ENCODE data around the gene SAMD14. TPM values are rescaled to one million over a fixed set of nuclear protein-coding genes. Genes with fewer than 3 reads are reported as not detected.

The SAMD14 gene
- total RNA-seq, 1 experiment from 2014 or later, result 5.9 TPM

GRCh38 chr17:50094753-50095619, 35.0 kb downstream of the SAMD14 start, which contains the start of gene PDK2:
TSS of gene PDK2 (plus strand) at chr17:50095351. CDS start at chr17:50095436, 85 bp downstream.
- Mint-ChIP-seq H3K27ac (peak within 1 kb of the TSS; percentile 41), H3K36me3 (no peaks in the 10 kb centered on the region), H3K9me3 (no peaks in the 10 kb centered on the region), H3K27me3 (ENCODE audit: low read depth) (no peaks in the 10 kb centered on the region), H3K4me1 (peaks cover 6% of the 10 kb centered on the region), H3K4me3 (peak within 1 kb of the TSS; percentile 97)
- CTCF ChIA-PET, result interaction anchor here (0.6 to 5.4 kb wide), 70 partner anchors 9 to 850 kb away, joined by 3 to 118 read pairs (median 6); partner anchors contain the start of genes DLX3, ITGA3, SAMD14 and TMEM92
- POLR2A ChIA-PET, result interaction anchor here (1.0 to 1.7 kb wide), 4 partner anchors 17 to 56 kb away, joined by 3 to 5 read pairs (median 3); no protein-coding TSS in a partner anchor
- DNase-seq (ENCODE audit: low spot score) (peak; percentile 95), ATAC-seq (peak; percentile 93)
- TF ChIP-seq STAT6 (CRISPR knock-in tag; conservative IDR thresholded peaks at IDR 0.05; ENCODE audit: low read depth) (no peak), ZNF232 (CRISPR knock-in tag; IDR thresholded peaks at IDR 0.05) (no peak), CTCF (IDR thresholded peaks at IDR 0.05) (no peak), AFF4 (CRISPR knock-in tag; IDR thresholded peaks at IDR 0.05; ENCODE audit: borderline replicate concordance) (no peak), ZNF532 (CRISPR knock-in tag; IDR thresholded peaks at IDR 0.05; ENCODE audit: borderline replicate concordance) (no peak), ZBTB21 (CRISPR knock-in tag; IDR thresholded peaks at IDR 0.05; ENCODE audit: borderline replicate concordance) (no peak), USF2 (CRISPR knock-in tag; IDR thresholded peaks at IDR 0.05) (peak; percentile 98), TP53 (CRISPR knock-in tag; IDR thresholded peaks at IDR 0.05) (peak; percentile 60; the same call in 1 of the 2 replicates), ZNF671 (CRISPR knock-in tag; IDR thresholded peaks at IDR 0.05) (no peak), ATF1 (CRISPR knock-in tag; IDR thresholded peaks at IDR 0.05) (no peak), RELA (CRISPR knock-in tag; IDR thresholded peaks at IDR 0.05; ENCODE audit: borderline replicate concordance) (no peak), ZNF416 (CRISPR knock-in tag; IDR thresholded peaks at IDR 0.05) (no peak)
- TF ChIP-seq, protein P1, sequence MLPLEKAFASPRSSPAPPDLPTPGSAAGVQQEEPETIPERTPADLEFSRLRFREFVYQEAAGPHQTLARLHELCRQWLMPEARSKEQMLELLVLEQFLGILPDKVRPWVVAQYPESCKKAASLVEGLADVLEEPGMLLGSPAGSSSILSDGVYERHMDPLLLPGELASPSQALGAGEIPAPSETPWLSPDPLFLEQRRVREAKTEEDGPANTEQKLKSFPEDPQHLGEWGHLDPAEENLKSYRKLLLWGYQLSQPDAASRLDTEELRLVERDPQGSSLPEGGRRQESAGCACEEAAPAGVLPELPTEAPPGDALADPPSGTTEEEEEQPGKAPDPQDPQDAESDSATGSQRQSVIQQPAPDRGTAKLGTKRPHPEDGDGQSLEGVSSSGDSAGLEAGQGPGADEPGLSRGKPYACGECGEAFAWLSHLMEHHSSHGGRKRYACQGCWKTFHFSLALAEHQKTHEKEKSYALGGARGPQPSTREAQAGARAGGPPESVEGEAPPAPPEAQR (CRISPR knock-in tag; IDR thresholded peaks at IDR 0.05), result no peak
- TF ChIP-seq, protein P2, sequence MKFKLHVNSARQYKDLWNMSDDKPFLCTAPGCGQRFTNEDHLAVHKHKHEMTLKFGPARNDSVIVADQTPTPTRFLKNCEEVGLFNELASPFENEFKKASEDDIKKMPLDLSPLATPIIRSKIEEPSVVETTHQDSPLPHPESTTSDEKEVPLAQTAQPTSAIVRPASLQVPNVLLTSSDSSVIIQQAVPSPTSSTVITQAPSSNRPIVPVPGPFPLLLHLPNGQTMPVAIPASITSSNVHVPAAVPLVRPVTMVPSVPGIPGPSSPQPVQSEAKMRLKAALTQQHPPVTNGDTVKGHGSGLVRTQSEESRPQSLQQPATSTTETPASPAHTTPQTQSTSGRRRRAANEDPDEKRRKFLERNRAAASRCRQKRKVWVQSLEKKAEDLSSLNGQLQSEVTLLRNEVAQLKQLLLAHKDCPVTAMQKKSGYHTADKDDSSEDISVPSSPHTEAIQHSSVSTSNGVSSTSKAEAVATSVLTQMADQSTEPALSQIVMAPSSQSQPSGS (CRISPR knock-in tag; IDR thresholded peaks at IDR 0.05; ENCODE audit: borderline replicate concordance, low read depth), result no peak
- TF ChIP-seq, protein P3, sequence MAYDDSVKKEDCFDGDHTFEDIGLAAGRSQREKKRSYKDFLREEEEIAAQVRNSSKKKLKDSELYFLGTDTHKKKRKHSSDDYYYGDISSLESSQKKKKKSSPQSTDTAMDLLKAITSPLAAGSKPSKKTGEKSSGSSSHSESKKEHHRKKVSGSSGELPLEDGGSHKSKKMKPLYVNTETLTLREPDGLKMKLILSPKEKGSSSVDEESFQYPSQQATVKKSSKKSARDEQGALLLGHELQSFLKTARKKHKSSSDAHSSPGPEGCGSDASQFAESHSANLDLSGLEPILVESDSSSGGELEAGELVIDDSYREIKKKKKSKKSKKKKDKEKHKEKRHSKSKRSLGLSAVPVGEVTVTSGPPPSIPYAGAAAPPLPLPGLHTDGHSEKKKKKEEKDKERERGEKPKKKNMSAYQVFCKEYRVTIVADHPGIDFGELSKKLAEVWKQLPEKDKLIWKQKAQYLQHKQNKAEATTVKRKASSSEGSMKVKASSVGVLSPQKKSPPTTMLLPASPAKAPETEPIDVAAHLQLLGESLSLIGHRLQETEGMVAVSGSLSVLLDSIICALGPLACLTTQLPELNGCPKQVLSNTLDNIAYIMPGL (CRISPR knock-in tag; IDR thresholded peaks at IDR 0.05), result no peak

Data from WTC11 (cell line).